Lower leg skin (tissue), 3 donors: ENCODE data around the gene COX19.

Experiments
- CTCF ChIP-seq, 3 donors: fragments of 450-650 bp; IDR thresholded peaks; one replicate each; pipeline ENCODE4 v1.5.1; 2016; ENCODE audit warnings: antibody characterized with exemption in 3 of 3, mild to moderate bottlenecking in 3 of 3, moderate library complexity in 2 of 3
- POLR2A ChIP-seq, 2 donors: fragments of 450-650 bp; IDR thresholded peaks; one replicate each; pipeline ENCODE4 v1.6.1; 2016 to 2017; ENCODE audit warnings: antibody characterized with exemption in 2 of 2, mild to moderate bottlenecking in 1 of 2, moderate library complexity in 1 of 2

GRCh38 chr7:968205-969105 lies 6.9 kb downstream of the COX19 start:
- no peak for TF ChIP-seq POLR2A (IDR thresholded peaks at IDR 0.05)
- TF ChIP-seq CTCF (IDR thresholded peaks at IDR 0.05): no peak
